Measurements from ENCODE around the gene INVS.

GRCh38 chr9:100186356-100186755 lies 87.3 kb downstream of the INVS start:
- TF ChIP-seq GATA3 (IDR thresholded peaks at IDR 0.05; ENCODE audit: low read depth, low read length), result no peak
- TF ChIP-seq GATA2 (IDR thresholded peaks at IDR 0.05; ENCODE audit: low read depth, low read length), result no peak
